ENCODE results near the gene TOMT.

DNA sequence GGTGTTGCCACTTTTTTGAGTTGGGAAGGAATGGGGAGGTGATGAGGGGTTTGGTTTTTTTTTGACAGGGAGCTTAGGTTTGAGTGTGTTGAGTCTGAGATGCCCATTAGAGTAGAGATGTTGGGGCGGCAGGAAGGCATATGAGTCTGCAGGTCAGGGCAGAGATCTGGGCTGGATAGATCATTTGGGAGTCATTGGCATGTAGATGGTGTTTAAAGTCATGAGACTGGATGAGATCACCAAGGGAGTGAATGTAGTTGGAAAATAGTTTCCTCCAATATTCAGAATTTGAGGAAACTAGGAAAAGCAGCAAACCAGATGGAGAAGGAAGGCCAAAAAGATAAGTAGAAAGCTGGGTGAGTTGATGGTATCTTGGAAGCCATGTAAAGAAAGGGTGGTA is 8.8 kb downstream of the TOMT start:
- TF ChIP-seq CTCF (IDR thresholded peaks at IDR 0.05; ENCODE audit: poor library complexity, severe bottlenecking) (no peak), SMC3 (conservative IDR thresholded peaks at IDR 0.05; ENCODE audit: poor library complexity) (no peak)

Measured in neural cell (in vitro differentiated cells).